H1 (cell line): ENCODE measurements around the gene CDCA7L. TPM values are rescaled to one million over a fixed set of nuclear protein-coding genes. Genes with fewer than 3 reads are reported as not detected.

Experiments used
- CTCF ChIA-PET: fragments of 300-600 bp; sonication (Branson Sonifier 250); formaldehyde crosslinking; loops from one replicate; lab custom pipeline; 2021; ENCODE audit not compliant: partially characterized antibody; lab: Charles Lee
- POLR2A ChIA-PET: fragments of 300-600 bp; sonication (Branson Sonifier 250); formaldehyde crosslinking; loops from one replicate; lab custom pipeline; 2021; ENCODE audit warnings: inconsistent platforms; ENCODE audit not compliant: partially characterized antibody; lab: Charles Lee
- DNase-seq, 2 experiments: peaks; one replicate each; pipeline versions ENCODE4 v3.0.0 to v3.0.0-alpha.2; 2010 to 2022; ENCODE audit warnings: low spot score in 2 of 2, low read depth in 1 of 2, mixed read lengths in 1 of 2
- FAIRE-seq: peaks from 2 replicates; lab custom pipeline; 2011; peaks lifted over from hg19 to GRCh38; lab: Jason Lieb, UNC
- H2AFZ ChIP-seq: 2 replicates; pipeline ENCODE4 v1.8.1; 2012; ENCODE audit warnings: low read length, inconsistent platforms
- H2AK5ac ChIP-seq: 2 replicates; pipeline ENCODE4 v1.6.1; 2013; ENCODE audit warnings: low read depth, low read length
- H2BK120ac ChIP-seq: replicated peaks from 2 replicates; pipeline ENCODE3; 2013; ENCODE audit warnings: low read depth, low read length, inconsistent platforms
- H2BK12ac ChIP-seq: 2 replicates; pipeline ENCODE4 v1.6.1; 2013; ENCODE audit warnings: low read depth, low read length
- H2BK15ac ChIP-seq: 2 replicates; pipeline ENCODE4 v1.6.1; 2013; ENCODE audit warnings: low read length
- H2BK20ac ChIP-seq: 2 replicates; pipeline ENCODE4 v1.6.1; 2013; ENCODE audit warnings: low read length
- H2BK5ac ChIP-seq: 2 replicates; pipeline ENCODE4 v1.6.1; 2013; ENCODE audit warnings: low read depth, low read length
- H3K14ac ChIP-seq: 2 replicates; pipeline ENCODE4 v1.6.1; 2013; ENCODE audit warnings: inconsistent platforms; ENCODE audit not compliant: insufficient read length
- H3K18ac ChIP-seq: 2 replicates; pipeline ENCODE4 v1.6.1; 2013; ENCODE audit warnings: low read length; ENCODE audit errors: extremely low read depth
- H3K23ac ChIP-seq: 2 replicates; pipeline ENCODE4 v1.6.1; 2013; ENCODE audit warnings: inconsistent platforms; ENCODE audit not compliant: insufficient read length
- H3K23me2 ChIP-seq: 2 replicates; pipeline ENCODE4 v1.6.1; 2013; ENCODE audit warnings: low read depth, low read length
- H3K27ac ChIP-seq: 2 replicates; pipeline ENCODE4 v1.6.1; 2011; ENCODE audit warnings: low read depth, low read length, inconsistent platforms
- H3K27me3 ChIP-seq, 4 experiments: replicated peaks in 1 of 4; 1 replicate in 1 of 4; 2 replicates in 3 of 4; pipeline versions ENCODE4 v1.6.1 to v1.8.1; 2011 to 2013; ENCODE audit warnings: low read length in 3 of 4, mild to moderate bottlenecking in 3 of 4, inconsistent platforms in 2 of 4, mixed read lengths in 2 of 4, moderate library complexity in 1 of 4; ENCODE audit not compliant: control insufficient read depth in 3 of 4, insufficient read depth in 3 of 4; ENCODE audit errors: extremely low read depth in 1 of 4
- H3K36me3 ChIP-seq, 4 experiments: 2 replicates each; pipeline versions ENCODE4 v1.6.1 to v1.8.1; 2011 to 2013; ENCODE audit warnings: mild to moderate bottlenecking in 4 of 4, low read length in 3 of 4, moderate library complexity in 2 of 4, control low read depth in 1 of 4, inconsistent platforms in 1 of 4; ENCODE audit not compliant: insufficient read depth in 4 of 4, control insufficient read depth in 2 of 4
- H3K4ac ChIP-seq: replicated peaks from 2 replicates; pipeline ENCODE3; 2013; ENCODE audit warnings: low read length, low read depth, mixed read lengths, inconsistent platforms; ENCODE audit not compliant: insufficient read length
- H3K4me1 ChIP-seq, 4 experiments: replicated peaks in 1 of 4; 1 replicate in 1 of 4; 2 replicates in 3 of 4; pipeline versions ENCODE4 v1.6.1 to v1.8.1; 2011 to 2013; ENCODE audit warnings: low read length in 3 of 4, inconsistent platforms in 2 of 4, mixed read lengths in 1 of 4; ENCODE audit not compliant: insufficient read depth in 4 of 4, control insufficient read depth in 3 of 4
- H3K4me2 ChIP-seq, 2 experiments: 2 replicates each; pipeline versions ENCODE4 v1.6.1 to v1.8.1; 2011 to 2013; ENCODE audit warnings: low read depth in 2 of 2, low read length in 2 of 2, control low read depth in 1 of 2, inconsistent platforms in 1 of 2, mild to moderate bottlenecking in 1 of 2; ENCODE audit not compliant: insufficient read depth in 1 of 2
- H3K4me3 ChIP-seq, 4 experiments: fragments of 200-600, 300-600 bp in 1 of 4; sonication (generic), shearing (Covaris generic), sonication (Bioruptor Twin) in 1 of 4; 2 replicates each; pipeline versions ENCODE4 v1.5.1 to v1.8.1; 2011 to 2016; ENCODE audit warnings: low read length in 4 of 4, low read depth in 3 of 4, control low read depth in 2 of 4, inconsistent platforms in 2 of 4, mild to moderate bottlenecking in 2 of 4, mixed read lengths in 1 of 4, moderate library complexity in 1 of 4; ENCODE audit not compliant: insufficient read depth in 2 of 4; ENCODE audit errors: extremely low read depth in 1 of 4
- H3K56ac ChIP-seq: replicated peaks from 2 replicates; pipeline ENCODE3; 2013; ENCODE audit warnings: low read depth, mild to moderate bottlenecking, mixed read lengths, low read length, inconsistent platforms; ENCODE audit not compliant: insufficient read length
- H3K79me1 ChIP-seq: 2 replicates; pipeline ENCODE4 v1.6.1; 2013; ENCODE audit warnings: low read depth, low read length, control low read depth
- H3K79me2 ChIP-seq, 2 experiments: 2 replicates each; pipeline versions ENCODE4 v1.6.1 to v1.8.1; 2012 to 2013; ENCODE audit warnings: low read length in 2 of 2, mild to moderate bottlenecking in 2 of 2, inconsistent platforms in 1 of 2; ENCODE audit not compliant: insufficient read depth in 2 of 2, control insufficient read depth in 1 of 2
- H3K9ac ChIP-seq, 4 experiments: replicated peaks in 1 of 4; 1 replicate in 1 of 4; 2 replicates in 3 of 4; pipeline versions ENCODE4 v1.6.1 to v1.8.1; 2011 to 2013; ENCODE audit warnings: low read depth in 3 of 4, low read length in 3 of 4, control low read depth in 2 of 4, mild to moderate bottlenecking in 2 of 4, moderate library complexity in 2 of 4, inconsistent platforms in 1 of 4; ENCODE audit errors: extremely low read depth in 1 of 4
- H3K9me3 ChIP-seq, 2 experiments: 2 replicates each; pipeline versions ENCODE4 v1.6.1 to v1.8.1; 2012 to 2013; ENCODE audit warnings: mild to moderate bottlenecking in 2 of 2, moderate library complexity in 2 of 2, control low read depth in 1 of 2, inconsistent platforms in 1 of 2, low read depth in 1 of 2, low read length in 1 of 2, mixed read lengths in 1 of 2; ENCODE audit not compliant: insufficient read depth in 2 of 2
- H4K20me1 ChIP-seq, 2 experiments: replicated peaks in 1 of 2; 2 replicates each; pipeline versions ENCODE3 to v1.8.1; 2011 to 2013; ENCODE audit warnings: inconsistent platforms in 2 of 2, low read length in 2 of 2, mild to moderate bottlenecking in 1 of 2; ENCODE audit not compliant: insufficient read depth in 2 of 2, control insufficient read depth in 1 of 2
- H4K5ac ChIP-seq: 2 replicates; pipeline ENCODE4 v1.6.1; 2013; ENCODE audit warnings: low read length, low read depth, mixed read lengths, inconsistent platforms; ENCODE audit not compliant: insufficient read length
- H4K8ac ChIP-seq: 2 replicates; pipeline ENCODE4 v1.8.0; 2013; ENCODE audit warnings: mild to moderate bottlenecking, moderate library complexity, low read length, inconsistent platforms; ENCODE audit not compliant: insufficient read depth; ENCODE audit errors: extremely low read depth
- H4K91ac ChIP-seq: replicated peaks from 2 replicates; pipeline ENCODE3; 2013; ENCODE audit warnings: low read length, mixed read lengths, inconsistent platforms; ENCODE audit not compliant: insufficient read length
- SRF ChIP-seq: IDR thresholded peaks from 2 replicates; pipeline ENCODE4 v1.6.1; 2011; ENCODE audit warnings: mild to moderate bottlenecking, low read depth, low read length, moderate library complexity
- WGBS, 2 experiments: shearing (Covaris generic) in 1 of 2; methylation state at CpG; one replicate each; pipeline versions ENCODE4 v1.1.6 to v1.1.7; 2013 to 2015; ENCODE audit warnings: low lambda C conversion rate in 2 of 2, mixed read lengths in 2 of 2, inconsistent platforms in 1 of 2, low coverage in 1 of 2, missing lambda C conversion rate in 1 of 2; ENCODE audit not compliant: insufficient replicate concordance in 2 of 2, insufficient coverage in 1 of 2, insufficient read length in 1 of 2; ENCODE audit errors: extremely low coverage in 1 of 2, missing lambda C conversion rate in 1 of 2; 5-methylcytosine and 5-hydroxymethylcytosine counted together
- polyA plus RNA-seq, 7 experiments: library from polyadenylated mRNA; depleted of rRNA in 3 of 7; stranded (reverse) in 5 of 7; unstranded in 2 of 7; fragments of >200 nt in 5 of 7; fragments of 200-250 nt in 2 of 7; gene quantifications; 1 replicate in 5 of 7; 2 replicates in 1 of 7; 4 replicates in 1 of 7; pipeline versions ENCODE4 v1.2.1 to v1.2.3, GENCODE V29; 2011 to 2013; ENCODE audit warnings: missing spikeins in 2 of 7, mixed read lengths in 2 of 7
- total RNA-seq: library from RNA; stranded (reverse); fragmentation: NEBNext Ultra II Directional; extraction: Animal tissue kit (Norgen Biotek cat#: 25700); gene quantifications from 2 replicates; pipeline ENCODE4 v1.2.1, GENCODE V29; 2021

Gene CDCA7L
- total and polyA plus RNA-seq, 2 of the 8 experiments (the other 6 are each of a cell fraction or from before 2014, with no cell fraction given), result 93.8 to 168 TPM

DNA sequence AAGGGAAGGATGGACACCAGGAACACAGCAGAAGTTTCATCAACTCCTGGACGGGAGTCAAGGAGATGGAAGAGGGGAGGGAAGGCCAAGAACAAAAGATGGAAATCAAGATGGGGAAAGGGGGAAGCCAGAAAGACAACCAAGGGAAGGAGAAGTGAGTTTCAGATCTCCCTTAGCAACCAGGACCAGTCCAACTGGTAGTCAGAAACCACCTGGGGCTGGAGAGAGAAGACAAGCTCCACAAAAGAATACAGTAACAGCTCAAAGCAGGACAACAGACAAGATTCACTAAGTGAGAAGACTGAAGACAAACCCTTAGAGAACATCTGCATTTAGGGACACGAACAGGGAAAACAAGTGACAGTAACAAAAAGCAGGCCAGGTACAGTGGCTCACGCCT is 30.6 kb downstream of the CDCA7L start:
- no peak for TF ChIP-seq SRF
- H4K91ac ChIP-seq, result no peak overlapping the region
- no peak overlapping the region for H2BK120ac ChIP-seq
- ChIA-PET POLR2A (interaction anchor here (2.4 kb wide), 1 partner anchor 31 kb away, joined by 9 read pairs; the partner anchor contains the start of gene CDCA7L), CTCF (interaction anchor here (0.6 to 1.2 kb wide), 3 partner anchors 13 to 147 kb away, joined by 3 to 4 read pairs (median 3); no protein-coding TSS in a partner anchor)
- H3K23me2 ChIP-seq, result no peaks in the 10 kb centered on the region
- H3K4me1 ChIP-seq, result peaks cover 0 to 2% (median 0%) of the 10 kb centered on the region in 4 experiments; a peak in 1 of 7 replicates
- no peaks in the 10 kb centered on the region for H3K9me3 ChIP-seq
- no peak overlapping the region for H3K56ac ChIP-seq
- FAIRE-seq (no peak), DNase-seq (no peak)
- H3K18ac ChIP-seq, result no peak overlapping the region
- H3K79me1 ChIP-seq, result peaks cover 16% of the 10 kb centered on the region
- no peak overlapping the region for H3K23ac ChIP-seq
- no peak overlapping the region for H3K4ac ChIP-seq
- peaks cover 10 to 43% (median 25%) of the 10 kb centered on the region in 4 experiments for H3K36me3 ChIP-seq
- WGBS, 2 experiments, result 92% methylated on average over 3 of the region's 3 CpGs; no CpG with 5 or more reads in 1 of the 2 experiments
- no peak overlapping the region for H2BK5ac ChIP-seq
- H3K27me3 ChIP-seq, result no peaks in the 10 kb centered on the region
- no peak overlapping the region for H4K5ac ChIP-seq
- no peak overlapping the region for H3K9ac ChIP-seq
- H3K79me2 ChIP-seq, result peaks cover 3 to 46% of the 10 kb centered on the region in 2 experiments; a peak in 3 of 4 replicates
- no peak overlapping the region for H3K4me3 ChIP-seq
- H3K14ac ChIP-seq, result no peak overlapping the region
- no peak overlapping the region for H3K27ac ChIP-seq
- H2AK5ac ChIP-seq, result no peak overlapping the region
- peaks cover 0 to 9% of the 10 kb centered on the region in 2 experiments for H4K20me1 ChIP-seq
- no peak overlapping the region for H2BK15ac ChIP-seq
- H3K4me2 ChIP-seq, result no peak overlapping the region
- no peak overlapping the region for H4K8ac ChIP-seq
- H2BK12ac ChIP-seq, result no peak overlapping the region
- no peak overlapping the region for H2AFZ ChIP-seq
- H2BK20ac ChIP-seq, result no peak overlapping the region
